ENCODE results near the gene CTAGE6. TPM values are rescaled to one million over a fixed set of nuclear protein-coding genes. Genes with fewer than 3 reads are reported as not detected.
"Not testable (repeated sequence)": the region's sequence is repeated elsewhere in the genome, so short reads cannot be mapped to it uniquely, and the experiment has no call there.

The CTAGE6 gene
- total RNA-seq, 1 experiment from 2014 or later: not detected

- DNase-seq: no peak
- Histone ChIP-seq H3K4me3 (ENCODE audit: insufficient read depth, low read depth, low read length) (no peak overlapping the region), H3K36me3 (replicated peaks; ENCODE audit: control insufficient read depth, insufficient read depth, low read length) (no peaks in the 10 kb centered on the region), H3K27me3 (ENCODE audit: control insufficient read depth, insufficient read depth, low read length) (no peaks in the 10 kb centered on the region)
Measured at GRCh38 chr7:143735962-143736361, 21.5 kb downstream of the CTAGE6 start.

- Histone ChIP-seq H3K36me3 (replicated peaks; ENCODE audit: control insufficient read depth, insufficient read depth, low read length) (no peaks in the 10 kb centered on the region), H3K27me3 (ENCODE audit: control insufficient read depth, insufficient read depth, low read length) (no peaks in the 10 kb centered on the region), H3K4me3 (ENCODE audit: insufficient read depth, low read depth, low read length) (no peak overlapping the region)
- no peak for DNase-seq
Measured at GRCh38 chr7:143733876-143734275, 23.6 kb downstream of the CTAGE6 start.

GRCh38 chr7:143728333-143728862 lies 29.1 kb downstream of the CTAGE6 start:
- DNase-seq: no peak
- no peaks in the 10 kb centered on the region for H3K27me3 ChIP-seq (ENCODE audit: control insufficient read depth, insufficient read depth, low read length)
- H3K4me3 ChIP-seq (ENCODE audit: insufficient read depth, low read depth, low read length): no peak overlapping the region
- no peaks in the 10 kb centered on the region for H3K36me3 ChIP-seq (replicated peaks; ENCODE audit: control insufficient read depth, insufficient read depth, low read length)

- H3K36me3 ChIP-seq (replicated peaks; ENCODE audit: control insufficient read depth, insufficient read depth, low read length); DNase-seq; H3K4me3 ChIP-seq (ENCODE audit: insufficient read depth, low read depth, low read length); H3K27me3 ChIP-seq (ENCODE audit: control insufficient read depth, insufficient read depth, low read length): not testable (repeated sequence)
Measured at GRCh38 chr7:143727561-143727960, 29.9 kb downstream of the CTAGE6 start.

GRCh38 chr7:143726143-143726542 lies 31.4 kb downstream of the CTAGE6 start:
- not testable (repeated sequence) for H3K4me3 ChIP-seq (ENCODE audit: insufficient read depth, low read depth, low read length); H3K36me3 ChIP-seq (replicated peaks; ENCODE audit: control insufficient read depth, insufficient read depth, low read length); DNase-seq; H3K27me3 ChIP-seq (ENCODE audit: control insufficient read depth, insufficient read depth, low read length)

- not testable (repeated sequence) for H3K36me3 ChIP-seq (replicated peaks; ENCODE audit: control insufficient read depth, insufficient read depth, low read length); H3K4me3 ChIP-seq (ENCODE audit: insufficient read depth, low read depth, low read length); DNase-seq
Measured at GRCh38 chr7:143720335-143720734, 37.2 kb downstream of the CTAGE6 start.

GRCh38 chr7:143715543-143716193 lies 41.8 kb downstream of the CTAGE6 start:
- not testable (repeated sequence) for H3K4me3 ChIP-seq (ENCODE audit: insufficient read depth, low read depth, low read length); DNase-seq; H3K27me3 ChIP-seq (ENCODE audit: control insufficient read depth, insufficient read depth, low read length); H3K36me3 ChIP-seq (replicated peaks; ENCODE audit: control insufficient read depth, insufficient read depth, low read length)

More at GRCh38 chr7:143720335-143720734, 37.2 kb downstream of the CTAGE6 start:
- H3K27me3 ChIP-seq (ENCODE audit: control insufficient read depth, insufficient read depth, low read length): not testable (repeated sequence)

GRCh38 chr7:143714581-143715454 lies 42.7 kb downstream of the CTAGE6 start:
- H3K36me3 ChIP-seq (replicated peaks; ENCODE audit: control insufficient read depth, insufficient read depth, low read length); H3K4me3 ChIP-seq (ENCODE audit: insufficient read depth, low read depth, low read length); DNase-seq; H3K27me3 ChIP-seq (ENCODE audit: control insufficient read depth, insufficient read depth, low read length): not testable (repeated sequence)

- not testable (repeated sequence) for H3K27me3 ChIP-seq (ENCODE audit: control insufficient read depth, insufficient read depth, low read length); DNase-seq; H3K36me3 ChIP-seq (replicated peaks; ENCODE audit: control insufficient read depth, insufficient read depth, low read length); H3K4me3 ChIP-seq (ENCODE audit: insufficient read depth, low read depth, low read length)
Measured at GRCh38 chr7:143712381-143712780, 45.1 kb downstream of the CTAGE6 start.

GRCh38 chr7:143711727-143712324 lies 45.7 kb downstream of the CTAGE6 start:
- not testable (repeated sequence) for DNase-seq; H3K36me3 ChIP-seq (replicated peaks; ENCODE audit: control insufficient read depth, insufficient read depth, low read length); H3K4me3 ChIP-seq (ENCODE audit: insufficient read depth, low read depth, low read length); H3K27me3 ChIP-seq (ENCODE audit: control insufficient read depth, insufficient read depth, low read length)

- not testable (repeated sequence) for DNase-seq; H3K27me3 ChIP-seq (ENCODE audit: control insufficient read depth, insufficient read depth, low read length); H3K36me3 ChIP-seq (replicated peaks; ENCODE audit: control insufficient read depth, insufficient read depth, low read length); H3K4me3 ChIP-seq (ENCODE audit: insufficient read depth, low read depth, low read length)
Measured at GRCh38 chr7:143709895-143710294, 47.6 kb downstream of the CTAGE6 start.

Other genes starting within 250 kb of the CTAGE6 start
- gene CTAGE15, start 185.9 kb downstream of the CTAGE6 start, total RNA-seq (2014; rRNA removed; shearing (Covaris generic)): 0.28 and 1.7 TPM in 2 replicates
- 0.07 and 0.10 TPM in 2 replicates for gene TCAF2, start 136.7 kb downstream of the CTAGE6 start, total RNA-seq (2014; rRNA removed; shearing (Covaris generic))
- 22.6 and 38.2 TPM in 2 replicates for gene TCAF1, start 144.5 kb upstream of the CTAGE6 start, total RNA-seq (2014; rRNA removed; shearing (Covaris generic))
- not detected in 2 replicates for gene OR2F2, start 177.5 kb upstream of the CTAGE6 start, total RNA-seq (2014; rRNA removed; shearing (Covaris generic))
- not detected in 2 replicates for gene OR2F1, start 197.1 kb upstream of the CTAGE6 start, total RNA-seq (2014; rRNA removed; shearing (Covaris generic))
- not detected in 2 replicates for gene OR6B1, start 242.6 kb upstream of the CTAGE6 start, total RNA-seq (2014; rRNA removed; shearing (Covaris generic))

All from H7 (cell line).